DND-41 (cell line): ENCODE data around the gene TPRN.

Experiments used
- EZH2 ChIP-seq: IDR thresholded peaks from 3 replicates; pipeline ENCODE4 v1.6.1; 2012; ENCODE audit warnings: borderline replicate concordance, low read depth, mild to moderate bottlenecking, moderate library complexity, low read length, inconsistent platforms; ENCODE audit not compliant: severe bottlenecking
- TF ChIP-seq, protein P1 (sequence below): IDR thresholded peaks from 2 replicates; pipeline ENCODE4 v1.5.1; 2012; ENCODE audit warnings: borderline replicate concordance, low read length, moderate library complexity, mild to moderate bottlenecking; ENCODE audit not compliant: poor library complexity, severe bottlenecking; ENCODE audit errors: extremely low read depth

GRCh38 chr9:137200311-137201204 lies at the start of gene TPRN:
- TF ChIP-seq, protein P1, sequence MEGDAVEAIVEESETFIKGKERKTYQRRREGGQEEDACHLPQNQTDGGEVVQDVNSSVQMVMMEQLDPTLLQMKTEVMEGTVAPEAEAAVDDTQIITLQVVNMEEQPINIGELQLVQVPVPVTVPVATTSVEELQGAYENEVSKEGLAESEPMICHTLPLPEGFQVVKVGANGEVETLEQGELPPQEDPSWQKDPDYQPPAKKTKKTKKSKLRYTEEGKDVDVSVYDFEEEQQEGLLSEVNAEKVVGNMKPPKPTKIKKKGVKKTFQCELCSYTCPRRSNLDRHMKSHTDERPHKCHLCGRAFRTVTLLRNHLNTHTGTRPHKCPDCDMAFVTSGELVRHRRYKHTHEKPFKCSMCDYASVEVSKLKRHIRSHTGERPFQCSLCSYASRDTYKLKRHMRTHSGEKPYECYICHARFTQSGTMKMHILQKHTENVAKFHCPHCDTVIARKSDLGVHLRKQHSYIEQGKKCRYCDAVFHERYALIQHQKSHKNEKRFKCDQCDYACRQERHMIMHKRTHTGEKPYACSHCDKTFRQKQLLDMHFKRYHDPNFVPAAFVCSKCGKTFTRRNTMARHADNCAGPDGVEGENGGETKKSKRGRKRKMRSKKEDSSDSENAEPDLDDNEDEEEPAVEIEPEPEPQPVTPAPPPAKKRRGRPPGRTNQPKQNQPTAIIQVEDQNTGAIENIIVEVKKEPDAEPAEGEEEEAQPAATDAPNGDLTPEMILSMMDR: no peak
- no peak for TF ChIP-seq EZH2
